HG03196 (cell line): ENCODE results near the gene PALM3.

Experiments used
- ATAC-seq: cut with Tn5 transposase; IDR thresholded peaks from one replicate; pipeline ENCODE4 v1.9.1; 2021; ENCODE audit not compliant: unreplicated experiment

Gene PALM3

GRCh38 chr19:14004619-14005348 is 57.1 kb downstream of the PALM3 start:
- ATAC-seq, result no peak
